Mesenchymal stem cell (in vitro differentiated cells and primary cell): Measurements from ENCODE around the gene SCIN.

Source experiments
- DNase-seq: peaks from one replicate; pipeline ENCODE4 v3.0.0-alpha.2; 2013
- H2AFZ ChIP-seq: one replicate; pipeline ENCODE4 v1.6.1; 2013; ENCODE audit warnings: low read depth, mild to moderate bottlenecking, control low read depth, inconsistent platforms, low read length, moderate library complexity
- H2AK5ac ChIP-seq: 2 replicates; pipeline ENCODE4 v1.6.1; 2013; ENCODE audit warnings: low read length, moderate library complexity, mild to moderate bottlenecking, inconsistent platforms; ENCODE audit not compliant: severe bottlenecking
- H2BK120ac ChIP-seq: one replicate; pipeline ENCODE4 v1.6.1; 2013; ENCODE audit warnings: low read depth, mild to moderate bottlenecking, inconsistent platforms, low read length, moderate library complexity
- H2BK12ac ChIP-seq, 2 experiments: one replicate each; pipeline ENCODE4 v1.6.1; 2013; ENCODE audit warnings: inconsistent platforms in 2 of 2, low read length in 2 of 2, mild to moderate bottlenecking in 2 of 2, moderate library complexity in 2 of 2, control low read depth in 1 of 2
- H2BK15ac ChIP-seq: one replicate; pipeline ENCODE4 v1.6.1; 2013; ENCODE audit warnings: mild to moderate bottlenecking, low read depth, inconsistent platforms; ENCODE audit not compliant: poor library complexity, severe bottlenecking
- H2BK5ac ChIP-seq: 2 replicates; pipeline ENCODE4 v1.6.1; 2013; ENCODE audit warnings: low read depth, mild to moderate bottlenecking, low read length, control low read depth, inconsistent platforms; ENCODE audit not compliant: poor library complexity, severe bottlenecking
- H3K14ac ChIP-seq, 2 experiments: one replicate each; pipeline ENCODE4 v1.6.1; 2013; ENCODE audit warnings: inconsistent platforms in 2 of 2, low read length in 2 of 2, control low read depth in 1 of 2, mild to moderate bottlenecking in 1 of 2, moderate library complexity in 1 of 2
- H3K18ac ChIP-seq, 2 experiments: one replicate each; pipeline ENCODE4 v1.6.1; 2013; ENCODE audit warnings: inconsistent platforms in 2 of 2, low read length in 2 of 2, control low read depth in 1 of 2, low read depth in 1 of 2, mild to moderate bottlenecking in 1 of 2
- H3K23ac ChIP-seq, 2 experiments: one replicate each; pipeline ENCODE4 v1.6.1; 2013; ENCODE audit warnings: inconsistent platforms in 2 of 2, low read length in 2 of 2, mild to moderate bottlenecking in 2 of 2, moderate library complexity in 2 of 2, control low read depth in 1 of 2
- H3K27ac ChIP-seq: 2 replicates; pipeline ENCODE4 v1.5.1; 2013; ENCODE audit warnings: mild to moderate bottlenecking, moderate library complexity, low read length, control low read depth, inconsistent platforms; ENCODE audit not compliant: poor library complexity, severe bottlenecking
- H3K27me3 ChIP-seq, 2 experiments: 2 replicates each; pipeline versions ENCODE4 v1.6.1 to v1.7.0; 2013; ENCODE audit warnings: low read length in 2 of 2, mild to moderate bottlenecking in 2 of 2, moderate library complexity in 2 of 2, control low read depth in 1 of 2, inconsistent platforms in 1 of 2; ENCODE audit not compliant: control insufficient read depth in 1 of 2, insufficient read depth in 1 of 2
- H3K36me3 ChIP-seq, 2 experiments: 2 replicates each; pipeline versions ENCODE4 v1.6.1 to v1.7.0; 2013; ENCODE audit warnings: low read length in 2 of 2, control low read depth in 1 of 2, inconsistent platforms in 1 of 2, low read depth in 1 of 2, mild to moderate bottlenecking in 1 of 2; ENCODE audit not compliant: insufficient read depth in 2 of 2, control insufficient read depth in 1 of 2
- H3K4ac ChIP-seq, 2 experiments: one replicate each; pipeline ENCODE4 v1.6.1; 2013; ENCODE audit warnings: inconsistent platforms in 2 of 2, low read length in 2 of 2, mild to moderate bottlenecking in 2 of 2, moderate library complexity in 2 of 2, control low read depth in 1 of 2, low read depth in 1 of 2
- H3K4me1 ChIP-seq: 2 replicates; pipeline ENCODE4 v1.6.1; 2013; ENCODE audit warnings: low read depth, low read length, control low read depth; ENCODE audit not compliant: control insufficient read depth, insufficient read depth
- H3K4me2 ChIP-seq: 2 replicates; pipeline ENCODE4 v1.6.1; 2013; ENCODE audit warnings: low read length, mild to moderate bottlenecking, inconsistent platforms; ENCODE audit not compliant: poor library complexity, severe bottlenecking
- H3K4me3 ChIP-seq, 2 experiments: 2 replicates each; pipeline versions ENCODE4 v1.5.1 to v1.7.0; 2013; ENCODE audit warnings: low read length in 2 of 2, mild to moderate bottlenecking in 2 of 2, control low read depth in 1 of 2, low read depth in 1 of 2; ENCODE audit not compliant: insufficient read depth in 1 of 2
- H3K79me1 ChIP-seq: replicated peaks from 2 replicates; pipeline ENCODE4 v1.6.1; 2013; ENCODE audit warnings: mild to moderate bottlenecking, control low read depth, low read length, inconsistent platforms; ENCODE audit not compliant: poor library complexity, severe bottlenecking
- H3K9ac ChIP-seq: 2 replicates; pipeline ENCODE4 v1.7.0; 2013; ENCODE audit warnings: mild to moderate bottlenecking, low read length, moderate library complexity
- H3K9me3 ChIP-seq: 2 replicates; pipeline ENCODE4 v1.7.0; 2013; ENCODE audit warnings: mild to moderate bottlenecking, low read length; ENCODE audit not compliant: control insufficient read depth
- H4K8ac ChIP-seq: one replicate; pipeline ENCODE4 v1.6.1; 2013; ENCODE audit warnings: inconsistent platforms, mild to moderate bottlenecking, low read length, moderate library complexity
- H4K91ac ChIP-seq: one replicate; pipeline ENCODE4 v1.6.1; 2013; ENCODE audit warnings: mild to moderate bottlenecking, low read length, inconsistent platforms
- WGBS: methylation state at CpG from one replicate; pipeline ENCODE4 v1.1.7; 2013; ENCODE audit warnings: mixed read lengths; 5-methylcytosine and 5-hydroxymethylcytosine counted together

The SCIN gene

GRCh38 chr7:12581897-12582296 lies 11.4 kb downstream of the SCIN start:
- Histone ChIP-seq H3K9ac (no peak overlapping the region), H3K18ac (no peak overlapping the region), H2BK120ac (no peak overlapping the region), H3K4me3 (no peak overlapping the region), H2AFZ (no peak overlapping the region), H3K4me1 (no peaks in the 10 kb centered on the region), H3K27me3 (no peaks in the 10 kb centered on the region), H2AK5ac (no peak overlapping the region), H2BK5ac (no peak overlapping the region), H3K36me3 (no peaks in the 10 kb centered on the region), H2BK12ac (no peak overlapping the region), H4K91ac (no peak overlapping the region), H3K4me2 (no peak overlapping the region), H3K79me1 (no peaks in the 10 kb centered on the region), H3K23ac (no peak overlapping the region), H4K8ac (no peak overlapping the region), H3K9me3 (no peaks in the 10 kb centered on the region), H3K4ac (no peak overlapping the region), H2BK15ac (no peak overlapping the region), H3K27ac (no peak overlapping the region), H3K14ac (no peak overlapping the region)
- 69% methylated on average over 3 of the region's 3 CpGs for WGBS
- DNase-seq, result no peak

DNA sequence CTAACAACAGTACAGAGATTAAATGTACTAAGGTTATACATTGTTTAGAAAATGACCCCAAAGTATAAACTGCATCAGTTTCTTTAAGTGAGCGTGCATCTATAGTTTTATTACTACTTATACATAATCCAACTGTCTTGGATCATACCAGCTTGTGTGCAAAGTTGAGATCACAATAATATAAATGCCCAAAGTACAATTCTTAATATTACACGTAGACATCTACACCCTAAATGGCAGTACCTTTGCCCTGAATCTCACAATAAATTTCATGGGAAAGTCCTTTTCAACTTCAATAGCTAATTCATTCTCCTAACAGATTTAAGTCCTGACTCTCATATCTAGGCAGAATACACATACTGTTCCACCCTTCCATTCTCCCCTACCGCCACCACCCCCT lies 11.8 kb downstream of the SCIN start:
- Histone ChIP-seq H2BK5ac (no peak overlapping the region), H3K4me1 (no peaks in the 10 kb centered on the region), H3K14ac (no peak overlapping the region), H3K18ac (no peak overlapping the region), H3K36me3 (no peaks in the 10 kb centered on the region), H2BK12ac (no peak overlapping the region), H2AFZ (no peak overlapping the region), H3K79me1 (no peaks in the 10 kb centered on the region), H3K23ac (no peak overlapping the region), H3K9me3 (no peaks in the 10 kb centered on the region), H2BK15ac (no peak overlapping the region), H3K4ac (no peak overlapping the region), H3K9ac (no peak overlapping the region), H4K91ac (no peak overlapping the region), H3K4me2 (no peak overlapping the region), H3K27me3 (no peaks in the 10 kb centered on the region), H3K4me3 (no peak overlapping the region), H4K8ac (no peak overlapping the region), H2BK120ac (no peak overlapping the region), H3K27ac (no peak overlapping the region), H2AK5ac (peak overlapping the region; percentile 37)
- DNase-seq, result no peak
- whole genome bisulfite sequencing, result 93% methylated on average over 3 of the region's 3 CpGs

DNA sequence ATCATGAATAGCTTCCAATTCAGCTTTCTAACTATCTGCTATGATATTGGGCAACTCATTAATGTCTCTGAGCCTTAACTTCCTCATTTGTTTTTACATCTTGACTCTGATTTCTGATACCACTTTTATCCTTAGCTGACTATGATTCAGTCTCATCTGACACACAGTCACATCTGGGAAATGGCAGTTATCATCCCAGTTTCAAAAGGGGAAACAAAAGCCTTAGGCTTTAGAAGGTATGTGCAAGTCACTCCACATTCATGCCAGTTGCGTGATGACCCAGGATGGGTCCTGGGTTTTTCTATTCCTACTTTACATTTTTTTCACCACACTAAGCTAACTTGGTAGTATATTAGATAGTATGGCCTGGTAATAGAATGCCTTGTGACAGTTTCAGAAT lies 12.7 kb downstream of the SCIN start:
- Histone ChIP-seq H2AK5ac (no peak overlapping the region), H3K4me3 (no peak overlapping the region), H3K4me1 (no peaks in the 10 kb centered on the region), H3K18ac (no peak overlapping the region), H3K27ac (no peak overlapping the region), H3K23ac (no peak overlapping the region), H2BK120ac (no peak overlapping the region), H2BK15ac (no peak overlapping the region), H3K14ac (no peak overlapping the region), H3K9ac (peak overlapping the region; percentile 7), H2BK5ac (no peak overlapping the region), H3K4me2 (no peak overlapping the region), H4K8ac (no peak overlapping the region), H2AFZ (no peak overlapping the region), H3K27me3 (no peaks in the 10 kb centered on the region), H3K36me3 (no peaks in the 10 kb centered on the region), H2BK12ac (no peak overlapping the region), H3K4ac (no peak overlapping the region), H3K9me3 (no peaks in the 10 kb centered on the region), H3K79me1 (no peaks in the 10 kb centered on the region), H4K91ac (no peak overlapping the region)
- no peak for DNase-seq
- no CpG with 5 or more reads among the region's 1 CpG for WGBS

DNA sequence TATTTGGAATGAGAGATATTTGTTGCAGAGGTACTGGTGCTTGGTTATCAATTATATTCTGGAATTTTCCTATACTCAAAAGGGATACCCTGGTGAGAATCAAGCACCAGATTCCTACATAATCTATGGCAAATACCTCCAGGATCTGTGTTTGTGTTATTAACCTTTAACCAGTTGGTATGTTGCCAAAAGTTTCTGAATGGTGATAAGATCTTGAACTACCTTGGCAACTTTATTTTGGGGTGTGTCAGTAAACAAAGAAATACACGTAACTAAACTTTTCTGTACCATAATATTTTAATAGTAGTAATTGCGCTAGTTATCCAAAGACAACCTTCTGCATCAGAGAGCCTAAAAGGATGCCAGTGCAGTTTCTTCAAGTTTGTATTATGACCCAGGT lies 13.4 kb downstream of the SCIN start:
- WGBS, result no CpG with 5 or more reads among the region's 2 CpGs

More for the DNA sequence above, 13.4 kb downstream of the SCIN start:
- H3K4me1 ChIP-seq, result no peaks in the 10 kb centered on the region
- H3K9ac ChIP-seq, result peak overlapping the region; percentile 1
- H2BK15ac ChIP-seq, result no peak overlapping the region
- no peak overlapping the region for H3K27ac ChIP-seq
- H2BK5ac ChIP-seq, result no peak overlapping the region
- no peak overlapping the region for H2AK5ac ChIP-seq
- H3K79me1 ChIP-seq, result no peaks in the 10 kb centered on the region
- no peak overlapping the region for H3K4me3 ChIP-seq
- H3K23ac ChIP-seq, result no peak overlapping the region
- H3K18ac ChIP-seq, result no peak overlapping the region
- no peak overlapping the region for H4K91ac ChIP-seq
- H3K4ac ChIP-seq, result no peak overlapping the region
- H3K9me3 ChIP-seq, result no peaks in the 10 kb centered on the region
- no peak overlapping the region for H3K14ac ChIP-seq
- H3K36me3 ChIP-seq, result no peaks in the 10 kb centered on the region
- no peaks in the 10 kb centered on the region for H3K27me3 ChIP-seq
- H2BK12ac ChIP-seq, result no peak overlapping the region
- no peak overlapping the region for H3K4me2 ChIP-seq
- no peak overlapping the region for H4K8ac ChIP-seq
- no peak for DNase-seq
- H2BK120ac ChIP-seq, result no peak overlapping the region
- no peak overlapping the region for H2AFZ ChIP-seq
